ENCODE measurements around the gene RAB3IL1. TPM values are rescaled to one million over a fixed set of nuclear protein-coding genes. Genes with fewer than 3 reads are reported as not detected.

RAB3IL1 gene
- total and polyA plus RNA-seq, 2 of the 13 experiments (the other 11 are each of a cell fraction or from before 2014, with no cell fraction given) = 1.2 to 2.0 TPM

- WGBS (ENCODE audit: low lambda C conversion rate) = 77% methylated on average over 4 of the region's 6 CpGs
- Histone ChIP-seq H3K27ac (ENCODE audit: extremely low read length, insufficient read depth, low read length) (no peak overlapping the region), H4K20me1 (ENCODE audit: insufficient read depth, low read length) (no peaks in the 10 kb centered on the region), H3K9ac (ENCODE audit: insufficient read depth, low read depth, low read length) (no peak overlapping the region), H3K4me3 (replicated peaks in 1 of 3; ENCODE audit: insufficient read depth in 1 of 3, low read depth in 2 of 3, low read length in 3 of 3) (no peak overlapping the region), H3K4me2 (ENCODE audit: low read depth, low read length) (no peak overlapping the region), H3K9me3 (ENCODE audit: low read length) (no peaks in the 10 kb centered on the region), H3K36me3 (replicated peaks in 1 of 2; ENCODE audit: control insufficient read depth in 1 of 2, insufficient read depth in 2 of 2, low read length in 2 of 2) (peaks cover 0 to 12% of the 10 kb centered on the region in 2 experiments; a peak in 2 of 5 replicates), H3K27me3 (ENCODE audit: control insufficient read depth in 1 of 2, insufficient read depth in 2 of 2, low read length in 2 of 2) (peaks cover 0 to 5% of the 10 kb centered on the region in 2 experiments; a peak in 1 of 5 replicates), H2AFZ (ENCODE audit: low read length) (no peak overlapping the region), H3K4me1 (ENCODE audit: insufficient read depth, low read length) (peaks cover 26% of the 10 kb centered on the region), H3K79me2 (ENCODE audit: insufficient read depth, low read length) (no peaks in the 10 kb centered on the region)
- ATAC-seq (no peak), FAIRE-seq (no peak), DNase-seq (ENCODE audit: low spot score) (no peak)
- CTCF ChIA-PET (ENCODE audit: low intra/inter-chr PET ratio, low total read pairs) = no interaction called here
- TF ChIP-seq CBX5 (CRISPR knock-in tag; IDR thresholded peaks at IDR 0.05; ENCODE audit: borderline replicate concordance) (no peak), ZNF709 (CRISPR knock-in tag; IDR thresholded peaks at IDR 0.05) (no peak), HMGXB3 (CRISPR knock-in tag; IDR thresholded peaks at IDR 0.05; ENCODE audit: borderline replicate concordance) (no peak), ZNF20 (CRISPR knock-in tag; IDR thresholded peaks at IDR 0.05) (no peak), ZNF878 (CRISPR knock-in tag; IDR thresholded peaks at IDR 0.05) (no peak), ZNF687 (CRISPR knock-in tag; IDR thresholded peaks at IDR 0.05) (no peak), BATF2 (CRISPR knock-in tag; IDR thresholded peaks at IDR 0.05) (no peak), PAWR (CRISPR knock-in tag; IDR thresholded peaks at IDR 0.05; ENCODE audit: borderline replicate concordance) (no peak), CTCF (CRISPR knock-in tag; IDR thresholded peaks at IDR 0.05) (no peak), SRSF1 (optimal IDR thresholded peaks at IDR 0.05; ENCODE audit: low read depth, low read length) (no peak), ZNF546 (CRISPR knock-in tag; conservative IDR thresholded peaks at IDR 0.05) (no peak), HOXA3 (CRISPR knock-in tag; IDR thresholded peaks at IDR 0.05) (no peak), FOXM1 (CRISPR knock-in tag; IDR thresholded peaks at IDR 0.05) (no peak)
- TF ChIP-seq, protein P1, sequence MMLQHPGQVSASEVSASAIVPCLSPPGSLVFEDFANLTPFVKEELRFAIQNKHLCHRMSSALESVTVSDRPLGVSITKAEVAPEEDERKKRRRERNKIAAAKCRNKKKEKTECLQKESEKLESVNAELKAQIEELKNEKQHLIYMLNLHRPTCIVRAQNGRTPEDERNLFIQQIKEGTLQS (CRISPR knock-in tag; IDR thresholded peaks at IDR 0.05) = no peak
- intact Hi-C loops (cut with micrococcal nuclease; ENCODE audit: unreplicated experiment) (no loop called here), in situ Hi-C loops (cut with HindIII; ENCODE audit: extremely low pct_ligation_motif_present, low pct_unique_long_range_greater_than_20kb) (no loop called here)
- POLR2A ChIA-PET = no interaction called here
- no TSS peak for BruUV-seq (replicated peaks)
Measured at GRCh38 chr11:61866958-61867343, 50.4 kb downstream of the RAB3IL1 start.
